ENCODE measurements around the gene PAIP2.

Gene PAIP2, protein sequence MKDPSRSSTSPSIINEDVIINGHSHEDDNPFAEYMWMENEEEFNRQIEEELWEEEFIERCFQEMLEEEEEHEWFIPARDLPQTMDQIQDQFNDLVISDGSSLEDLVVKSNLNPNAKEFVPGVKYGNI

GRCh38 chr5:139341689-139342422 is at the start of gene PAIP2:
TSS of gene PAIP2 (plus strand) at chr5:139341854. CDS start at chr5:139363785, 21,931 bp downstream.
- peak; percentile 93 for TF ChIP-seq POLR2A (IDR thresholded peaks at IDR 0.05; ENCODE audit: low read depth, low read length)
- FAIRE-seq (peak; percentile 78), DNase-seq (ENCODE audit: insufficient read length, low spot score) (peak; percentile 88)

DNA sequence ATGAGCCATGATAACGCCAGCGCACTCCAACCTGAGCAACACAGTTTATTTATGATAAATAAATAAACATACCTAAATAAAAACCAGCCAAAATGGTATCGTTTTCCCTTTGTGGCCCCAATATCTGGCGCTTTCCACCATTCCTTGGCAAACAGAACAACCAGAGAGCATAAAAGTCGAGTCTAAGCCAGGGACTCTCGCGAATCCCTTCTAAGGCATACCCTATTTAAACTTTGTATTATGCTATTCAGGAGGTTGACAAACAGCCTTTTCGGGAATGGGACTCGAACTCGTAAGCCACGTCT is 48.5 kb upstream of the PAIP2 start:
- FAIRE-seq = no peak
- DNase-seq (ENCODE audit: insufficient read length, low spot score) = no peak
- no peak for TF ChIP-seq POLR2A (IDR thresholded peaks at IDR 0.05; ENCODE audit: low read depth, low read length)

GRCh38 chr5:139293507-139294373 is 47.9 kb upstream of the PAIP2 start, which contains the start of gene MATR3:
TSS of gene MATR3 (plus strand) at chr5:139293740. CDS start at chr5:139307416, 13,676 bp downstream.
- peak; percentile 94 for TF ChIP-seq POLR2A (IDR thresholded peaks at IDR 0.05; ENCODE audit: low read depth, low read length)
- FAIRE-seq = peak; percentile 41
- peak; percentile 78 for DNase-seq (ENCODE audit: insufficient read length, low spot score)

DNA sequence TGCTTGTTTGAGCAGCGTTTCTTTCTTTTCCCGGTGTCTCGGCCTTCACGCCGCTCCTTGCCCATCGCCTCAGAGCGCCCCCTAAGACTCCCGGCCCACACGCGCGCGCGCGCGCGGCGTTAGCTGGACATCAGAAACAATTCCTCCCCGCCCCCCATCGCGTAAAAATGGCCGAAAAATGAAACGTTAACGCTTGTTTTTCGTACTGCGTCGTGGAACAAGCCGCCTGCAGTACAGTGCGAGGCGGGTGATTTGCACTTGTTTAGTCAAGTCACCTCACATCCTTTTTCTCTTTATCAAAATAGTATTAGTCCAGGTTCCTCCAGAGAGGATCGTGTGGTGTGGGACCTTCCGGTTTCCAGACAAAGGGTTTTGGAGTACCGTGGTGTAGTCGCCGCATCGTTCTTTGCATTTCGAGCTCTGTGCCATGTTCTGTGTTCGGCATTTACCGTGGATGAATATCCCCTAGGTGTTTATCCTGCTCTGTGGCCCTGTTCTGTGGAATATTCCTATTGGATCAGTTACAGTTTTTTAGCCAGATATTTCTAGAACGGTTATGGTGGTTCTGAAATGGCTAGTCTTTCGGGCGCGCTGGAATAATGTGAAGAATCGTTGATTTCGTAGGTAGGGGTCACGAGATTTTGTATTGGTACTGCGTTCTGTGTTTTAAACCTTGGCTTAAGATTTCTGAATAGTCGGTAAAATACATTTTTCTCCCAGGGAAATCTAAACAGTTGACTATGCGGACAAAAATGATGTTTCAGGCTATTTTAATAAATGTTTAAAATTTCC is 47.1 kb upstream of the PAIP2 start:
- no peak for TF ChIP-seq POLR2A (IDR thresholded peaks at IDR 0.05; ENCODE audit: low read depth, low read length)
- DNase-seq (ENCODE audit: insufficient read length, low spot score) = peak; percentile 20
- FAIRE-seq = no peak

- no peak for DNase-seq (ENCODE audit: insufficient read length, low spot score)
- FAIRE-seq = no peak
- no peak for TF ChIP-seq POLR2A (IDR thresholded peaks at IDR 0.05; ENCODE audit: low read depth, low read length)
Measured at GRCh38 chr5:139295346-139296057, 46.2 kb upstream of the PAIP2 start.

GRCh38 chr5:139296198-139296597 is 45.5 kb upstream of the PAIP2 start:
- FAIRE-seq (no peak), DNase-seq (ENCODE audit: insufficient read length, low spot score) (no peak)
- no peak for TF ChIP-seq POLR2A (IDR thresholded peaks at IDR 0.05; ENCODE audit: low read depth, low read length)

- FAIRE-seq = no peak
- TF ChIP-seq POLR2A (IDR thresholded peaks at IDR 0.05; ENCODE audit: low read depth, low read length) = no peak
- no peak for DNase-seq (ENCODE audit: insufficient read length, low spot score)
Measured at GRCh38 chr5:139296862-139297326, 44.8 kb upstream of the PAIP2 start.

DNA sequence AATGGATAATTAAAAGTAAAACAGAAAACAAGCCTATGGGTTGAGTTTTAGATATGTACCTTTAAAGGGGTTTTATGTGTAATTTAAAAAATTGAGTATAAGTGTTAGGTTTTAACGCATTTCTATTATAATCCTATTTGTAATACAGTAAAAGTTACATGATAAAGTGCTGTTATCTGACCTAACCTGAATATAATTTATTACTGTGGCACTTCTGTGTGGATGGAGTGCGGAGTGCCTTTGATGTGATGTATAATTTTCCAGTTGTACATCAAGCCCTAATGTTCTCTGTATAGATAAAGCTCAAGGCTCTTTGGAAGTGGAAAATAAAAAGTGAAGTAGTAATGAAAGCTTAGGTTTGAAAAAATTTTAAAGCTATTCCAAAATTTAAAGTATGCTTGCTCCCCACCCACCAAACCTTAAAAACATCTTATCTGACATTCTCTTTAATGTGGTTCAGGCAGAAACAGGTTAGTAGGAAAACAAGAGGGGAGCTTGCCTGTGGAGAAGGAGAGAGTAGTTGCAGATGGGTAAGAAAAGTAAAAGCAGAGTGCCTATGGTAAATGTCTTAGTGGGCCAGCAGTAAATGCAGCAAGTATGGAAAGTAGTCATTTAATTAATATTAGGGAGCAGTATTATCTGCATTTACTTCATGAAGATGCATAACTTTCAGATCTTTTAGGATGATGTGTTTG is 44.1 kb upstream of the PAIP2 start:
- no peak for DNase-seq (ENCODE audit: insufficient read length, low spot score)
- no peak for TF ChIP-seq POLR2A (IDR thresholded peaks at IDR 0.05; ENCODE audit: low read depth, low read length)
- FAIRE-seq = no peak

DNA sequence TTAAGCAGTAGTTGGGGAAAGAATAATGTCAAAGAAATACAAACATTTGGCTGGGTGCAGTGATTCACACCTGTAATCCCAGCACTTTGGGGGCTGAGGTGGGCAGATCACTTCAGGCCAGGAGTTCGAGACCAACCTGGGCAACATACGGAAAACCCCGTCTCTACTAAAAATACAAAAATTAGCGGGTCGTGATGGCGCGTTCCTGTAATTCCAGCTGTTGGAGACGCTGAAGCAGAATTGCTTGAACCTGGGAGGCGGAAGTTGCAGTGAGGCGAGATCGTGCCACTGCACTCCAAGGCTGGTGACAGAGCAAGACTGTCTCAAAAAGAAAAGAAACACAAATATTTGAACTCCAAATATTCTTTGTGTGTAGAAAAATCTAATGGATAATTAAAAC is 43.4 kb upstream of the PAIP2 start:
- DNase-seq (ENCODE audit: insufficient read length, low spot score) = no peak
- FAIRE-seq = no peak
- TF ChIP-seq POLR2A (IDR thresholded peaks at IDR 0.05; ENCODE audit: low read depth, low read length) = no peak

DNA sequence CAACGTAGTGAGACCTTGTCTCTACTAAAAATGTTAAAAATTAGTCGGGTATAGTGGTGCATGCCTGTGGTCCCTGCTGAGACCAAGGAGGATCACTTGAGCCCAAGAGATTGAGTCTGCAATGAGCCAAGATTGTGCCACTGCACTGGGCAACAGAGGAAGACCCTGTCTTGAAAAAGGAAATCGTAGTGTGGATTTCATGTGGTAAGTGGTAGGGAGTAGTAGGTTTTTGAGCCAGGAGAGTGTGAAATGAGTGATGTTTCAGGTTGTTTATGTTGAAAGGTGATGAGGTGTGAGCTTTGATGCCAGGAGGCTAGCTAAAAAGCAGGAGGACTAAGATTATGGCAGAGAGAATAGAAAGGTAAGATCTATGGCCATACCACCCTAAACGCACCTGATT is 42.2 kb upstream of the PAIP2 start:
- DNase-seq (ENCODE audit: insufficient read length, low spot score) = no peak
- no peak for TF ChIP-seq POLR2A (IDR thresholded peaks at IDR 0.05; ENCODE audit: low read depth, low read length)
- no peak for FAIRE-seq

DNA sequence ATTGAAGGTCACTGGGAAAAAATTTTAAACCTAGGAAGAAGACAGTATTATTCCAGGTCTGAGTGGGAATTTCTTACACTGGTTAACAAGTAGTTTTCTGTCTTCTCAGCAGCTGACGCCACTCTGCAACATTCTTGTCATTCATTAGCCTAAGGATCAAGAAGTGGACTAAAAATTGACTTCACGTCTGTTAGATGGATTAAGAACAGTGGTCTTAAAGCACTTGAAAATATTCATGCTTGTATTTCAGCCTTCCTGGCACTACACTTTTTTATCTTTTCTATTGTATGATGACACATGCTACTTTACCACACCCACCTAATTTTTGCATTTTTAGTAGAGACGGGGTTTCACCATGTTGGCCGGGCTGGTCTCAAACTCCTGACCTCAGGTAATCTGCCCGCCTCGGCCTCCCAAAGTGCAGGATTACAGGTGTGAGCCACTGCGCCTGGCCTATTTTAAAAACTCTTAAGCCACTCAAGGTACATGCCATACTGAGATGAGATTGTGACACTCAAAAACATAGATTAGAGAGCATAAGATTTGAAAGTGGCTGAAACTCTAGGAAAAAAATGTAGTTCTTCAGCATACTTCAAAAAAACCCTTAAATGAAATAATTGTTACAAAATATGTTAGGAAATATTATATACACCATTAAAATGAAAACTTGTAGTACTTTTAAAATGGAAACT is 39.7 kb upstream of the PAIP2 start:
- DNase-seq (ENCODE audit: insufficient read length, low spot score) = no peak
- no peak for FAIRE-seq
- no peak for TF ChIP-seq POLR2A (IDR thresholded peaks at IDR 0.05; ENCODE audit: low read depth, low read length)

All from H54 (cell line).